Activated CD8-positive, alpha-beta memory T cell treated with anti-CD3 and anti-CD28 coated beads for 1 hour (primary cell): Measurements from ENCODE around the gene CAPN9.
"Not testable (repeated sequence)": the region's sequence is repeated elsewhere in the genome, so short reads cannot be mapped to it uniquely, and the experiment has no call there.

ENCODE experiments used
- DNase-seq, 2 donors: peaks; one replicate each; pipeline ENCODE4 v3.0.0-alpha.2; 2020; ENCODE audit warnings: low read depth in 1 of 2; ENCODE audit errors: extremely low read depth in 1 of 2

Gene CAPN9

GRCh38 chr1:230822092-230822581, 74.9 kb downstream of the CAPN9 start:
- DNase-seq: no peak

- no peak for DNase-seq
Observed at GRCh38 chr1:230823426-230823825, 76.2 kb downstream of the CAPN9 start.

GRCh38 chr1:230823931-230824381, 76.8 kb downstream of the CAPN9 start:
- DNase-seq: no peak

- DNase-seq: no peak
Observed at GRCh38 chr1:230824551-230824918, 77.3 kb downstream of the CAPN9 start.

- DNase-seq: no peak
Observed at GRCh38 chr1:230824919-230825721, 77.9 kb downstream of the CAPN9 start.

GRCh38 chr1:230825761-230826160, 78.6 kb downstream of the CAPN9 start:
- no peak for DNase-seq

GRCh38 chr1:230826166-230826875, 79.1 kb downstream of the CAPN9 start:
- DNase-seq: no peak

GRCh38 chr1:230827081-230827681, 80.0 kb downstream of the CAPN9 start:
- no peak for DNase-seq

GRCh38 chr1:230827801-230828200, 80.6 kb downstream of the CAPN9 start:
- no peak for DNase-seq

GRCh38 chr1:230828421-230828820, 81.2 kb downstream of the CAPN9 start:
- no peak for DNase-seq

GRCh38 chr1:230831771-230832170, 84.6 kb downstream of the CAPN9 start:
- no peak for DNase-seq

- no peak for DNase-seq
Observed at GRCh38 chr1:230832476-230832875, 85.3 kb downstream of the CAPN9 start.

- DNase-seq: no peak
Observed at GRCh38 chr1:230833511-230833910, 86.3 kb downstream of the CAPN9 start.

GRCh38 chr1:230834292-230834691, 87.1 kb downstream of the CAPN9 start:
- no peak for DNase-seq

- no peak for DNase-seq
Observed at GRCh38 chr1:230836347-230836746, 89.2 kb downstream of the CAPN9 start.

GRCh38 chr1:230836793-230837192, 89.6 kb downstream of the CAPN9 start:
- no peak for DNase-seq

- no peak for DNase-seq
Observed at GRCh38 chr1:230839173-230839572, 92.0 kb downstream of the CAPN9 start.

GRCh38 chr1:230842801-230843200, 95.6 kb downstream of the CAPN9 start:
- DNase-seq: no peak

- no peak for DNase-seq
Observed at GRCh38 chr1:230843503-230844309, 96.5 kb downstream of the CAPN9 start.

- no peak for DNase-seq
Observed at GRCh38 chr1:230844561-230844960, 97.4 kb downstream of the CAPN9 start.

GRCh38 chr1:230845184-230845583, 98.0 kb downstream of the CAPN9 start:
- not testable (repeated sequence) for DNase-seq
